Hindlimb muscle (tissue), 1 donor: Measurements from ENCODE around the gene SPAG9. TPM values are rescaled to one million over a fixed set of nuclear protein-coding genes. Genes with fewer than 3 reads are reported as not detected.
"Not testable (repeated sequence)": the region's sequence is repeated elsewhere in the genome, so short reads cannot be mapped to it uniquely, and the experiment has no call there.

Experiments
- DNase-seq: peaks from one replicate; pipeline ENCODE4 v3.0.0-alpha.2; 2013
- polyA plus RNA-seq: library from polyadenylated mRNA; unstranded; fragments of 120-200 nt; gene quantifications from one replicate; pipeline ENCODE4 v1.2.1, GENCODE V29; 2013; ENCODE audit not compliant: insufficient read length

SPAG9 gene
- polyA plus RNA-seq, 1 donor: 62.5 TPM

GRCh38 chr17:50953831-50954601 is 166.7 kb downstream of the SPAG9 start:
- peak; percentile 70 for DNase-seq

- DNase-seq: no peak
Measured at GRCh38 chr17:50953518-50953830, 167.2 kb downstream of the SPAG9 start.

- no peak for DNase-seq
Measured at GRCh38 chr17:50952889-50953288, 167.8 kb downstream of the SPAG9 start.

GRCh38 chr17:50952013-50952412 is 168.7 kb downstream of the SPAG9 start:
- no peak for DNase-seq

- peak; percentile 68 for DNase-seq
Measured at GRCh38 chr17:50949989-50950877, 170.4 kb downstream of the SPAG9 start.

- DNase-seq: no peak
Measured at GRCh38 chr17:50949128-50949988, 171.3 kb downstream of the SPAG9 start.

- no peak for DNase-seq
Measured at GRCh38 chr17:50948711-50949110, 172.0 kb downstream of the SPAG9 start.

- no peak for DNase-seq
Measured at GRCh38 chr17:50947782-50948543, 172.7 kb downstream of the SPAG9 start.

GRCh38 chr17:50946891-50947781 is 173.5 kb downstream of the SPAG9 start:
- no peak for DNase-seq

- DNase-seq: no peak
Measured at GRCh38 chr17:50946223-50946890, 174.3 kb downstream of the SPAG9 start.

- DNase-seq: no peak
Measured at GRCh38 chr17:50945779-50946222, 174.9 kb downstream of the SPAG9 start.

- DNase-seq: no peak
Measured at GRCh38 chr17:50944902-50945720, 175.6 kb downstream of the SPAG9 start.

GRCh38 chr17:50944054-50944901 is 176.4 kb downstream of the SPAG9 start:
- no peak for DNase-seq

- no peak for DNase-seq
Measured at GRCh38 chr17:50943575-50943933, 177.1 kb downstream of the SPAG9 start.

- not testable (repeated sequence) for DNase-seq
Measured at GRCh38 chr17:50941676-50942048, 179.0 kb downstream of the SPAG9 start.

GRCh38 chr17:50939795-50940684 is 180.6 kb downstream of the SPAG9 start:
- DNase-seq: no peak

- no peak for DNase-seq
Measured at GRCh38 chr17:50939542-50939794, 181.2 kb downstream of the SPAG9 start.
